ENCODE data around the gene ELK1.
"Not testable (repeated sequence)": the region's sequence is repeated elsewhere in the genome, so short reads cannot be mapped to it uniquely, and the experiment has no call there.

Gene ELK1

DNA sequence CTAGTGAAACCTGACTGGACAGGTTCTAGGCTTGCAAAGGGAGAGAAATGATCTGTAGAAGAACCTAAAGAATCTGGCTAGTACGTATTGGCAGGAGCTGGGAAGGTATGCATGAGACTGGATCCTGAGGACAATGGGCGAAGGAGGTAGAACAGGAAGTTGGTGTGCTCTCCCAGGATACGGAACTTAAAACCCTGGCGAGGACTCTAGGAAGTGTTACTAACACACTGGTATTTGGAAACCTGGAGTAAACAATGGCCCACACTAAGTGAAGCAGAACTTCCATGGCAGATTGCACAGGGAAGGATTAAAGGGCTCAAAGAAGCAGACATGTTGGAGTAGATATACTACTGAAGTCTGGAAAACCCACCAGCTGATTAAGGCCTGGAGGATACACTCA, 39.9 kb downstream of the ELK1 start:
- no peak for DNase-seq

DNA sequence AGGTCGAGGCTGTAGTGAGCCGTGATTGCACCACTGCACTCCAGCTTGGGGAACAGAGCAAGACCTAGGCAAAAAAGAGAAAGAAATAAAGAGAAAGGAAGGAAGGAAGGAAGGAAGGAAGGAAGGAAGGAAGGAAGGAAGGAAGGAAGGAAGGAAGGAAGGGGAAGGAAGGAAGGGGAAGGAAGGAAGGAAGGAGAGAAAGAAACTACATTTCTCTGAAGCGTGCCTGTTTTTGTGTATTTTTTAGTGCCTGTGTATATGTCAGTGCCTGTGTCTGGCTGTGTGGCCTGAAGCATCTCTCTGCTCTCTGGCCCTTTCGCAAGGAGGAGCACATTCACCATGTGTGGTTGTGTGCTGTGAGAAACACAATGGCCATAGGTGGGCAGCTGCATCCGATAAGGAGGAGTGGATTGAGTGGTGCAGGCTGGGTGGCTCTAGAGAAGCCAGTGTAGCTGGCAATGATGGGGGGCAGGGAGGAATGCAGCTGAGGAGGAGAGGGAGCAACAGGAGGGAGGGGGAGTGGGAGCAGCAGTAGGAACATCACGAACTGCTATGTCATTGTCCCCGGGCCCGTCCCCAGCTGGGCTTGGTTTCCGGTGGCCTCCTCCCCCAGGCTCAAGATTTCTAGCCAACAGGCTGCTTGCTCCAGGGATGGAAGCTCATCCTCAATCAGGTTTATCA, 42.1 kb downstream of the ELK1 start:
- no peak for DNase-seq

GRCh38 chrX:47607091-47607490, 43.3 kb downstream of the ELK1 start:
- no peak for DNase-seq

GRCh38 chrX:47605024-47605423, 45.3 kb downstream of the ELK1 start:
- no peak for DNase-seq

GRCh38 chrX:47603125-47603524, 47.2 kb downstream of the ELK1 start:
- DNase-seq: not testable (repeated sequence)

GRCh38 chrX:47597222-47597621, 53.1 kb downstream of the ELK1 start:
- no peak for DNase-seq

DNA sequence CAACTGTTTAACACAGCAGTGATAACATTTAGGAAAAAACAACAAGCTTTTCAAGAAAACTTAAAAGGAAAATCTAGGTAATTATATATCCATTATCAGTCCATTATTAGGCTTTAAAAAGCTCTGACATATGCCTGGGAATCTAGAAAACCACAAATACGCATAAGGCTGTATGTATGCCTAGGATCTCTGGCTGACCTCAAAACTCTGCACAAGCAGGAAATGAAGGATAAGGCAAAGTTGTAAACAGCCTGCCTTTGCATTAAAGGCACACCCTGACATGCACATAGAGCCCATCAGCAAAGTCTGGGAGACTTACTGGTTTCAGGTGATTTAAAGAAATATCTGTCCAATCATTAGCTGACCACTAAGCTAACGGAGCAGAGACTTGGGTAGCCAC, 54.1 kb downstream of the ELK1 start:
- DNase-seq: no peak

DNA sequence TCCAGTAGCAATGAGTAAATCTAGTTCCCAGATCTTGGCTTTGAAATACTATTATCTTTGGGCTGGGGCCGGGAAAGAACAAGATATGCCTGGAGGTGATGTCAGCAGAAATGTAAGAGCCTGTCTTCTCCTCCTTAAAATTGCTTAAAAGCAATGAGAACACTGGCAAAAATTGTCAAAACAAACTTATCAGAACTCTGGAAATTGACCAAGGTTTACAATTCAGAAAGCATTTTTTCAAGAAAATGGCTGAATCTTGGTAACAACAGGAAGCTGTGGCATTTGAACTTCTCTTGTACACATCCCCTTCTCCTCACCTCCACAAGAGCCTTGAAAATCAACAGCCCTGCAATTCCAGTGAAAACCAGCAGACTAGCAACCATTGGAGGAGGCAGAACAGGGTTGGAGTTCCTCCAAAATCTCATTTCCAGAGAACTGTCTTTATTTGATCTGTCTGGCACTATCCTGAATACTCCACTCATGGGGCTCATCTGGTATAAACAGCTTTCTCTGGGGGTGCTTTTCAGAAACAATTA, 54.6 kb downstream of the ELK1 start:
- no peak for DNase-seq

DNA sequence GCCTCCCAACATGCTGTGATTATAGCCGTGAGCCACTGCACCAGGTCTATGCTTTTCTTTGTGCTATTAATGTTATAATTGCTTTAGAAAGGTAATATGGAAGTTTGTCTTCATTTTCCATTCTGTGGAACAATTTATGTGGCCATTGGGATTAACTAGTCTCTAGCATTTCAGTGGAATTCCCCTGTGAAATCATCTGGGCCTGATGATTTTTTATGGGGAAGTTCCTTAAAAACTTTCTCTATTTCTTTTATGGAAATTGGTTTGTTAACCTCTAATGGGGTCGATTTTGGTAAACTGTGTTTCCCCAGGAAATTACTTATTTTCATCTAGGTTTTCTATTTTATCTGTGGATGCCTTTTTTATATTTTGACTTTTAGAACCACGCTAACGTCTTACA, 56.8 kb downstream of the ELK1 start:
- no peak for DNase-seq

- no peak for DNase-seq
Observed at GRCh38 chrX:47590984-47591383, 59.4 kb downstream of the ELK1 start.

DNA sequence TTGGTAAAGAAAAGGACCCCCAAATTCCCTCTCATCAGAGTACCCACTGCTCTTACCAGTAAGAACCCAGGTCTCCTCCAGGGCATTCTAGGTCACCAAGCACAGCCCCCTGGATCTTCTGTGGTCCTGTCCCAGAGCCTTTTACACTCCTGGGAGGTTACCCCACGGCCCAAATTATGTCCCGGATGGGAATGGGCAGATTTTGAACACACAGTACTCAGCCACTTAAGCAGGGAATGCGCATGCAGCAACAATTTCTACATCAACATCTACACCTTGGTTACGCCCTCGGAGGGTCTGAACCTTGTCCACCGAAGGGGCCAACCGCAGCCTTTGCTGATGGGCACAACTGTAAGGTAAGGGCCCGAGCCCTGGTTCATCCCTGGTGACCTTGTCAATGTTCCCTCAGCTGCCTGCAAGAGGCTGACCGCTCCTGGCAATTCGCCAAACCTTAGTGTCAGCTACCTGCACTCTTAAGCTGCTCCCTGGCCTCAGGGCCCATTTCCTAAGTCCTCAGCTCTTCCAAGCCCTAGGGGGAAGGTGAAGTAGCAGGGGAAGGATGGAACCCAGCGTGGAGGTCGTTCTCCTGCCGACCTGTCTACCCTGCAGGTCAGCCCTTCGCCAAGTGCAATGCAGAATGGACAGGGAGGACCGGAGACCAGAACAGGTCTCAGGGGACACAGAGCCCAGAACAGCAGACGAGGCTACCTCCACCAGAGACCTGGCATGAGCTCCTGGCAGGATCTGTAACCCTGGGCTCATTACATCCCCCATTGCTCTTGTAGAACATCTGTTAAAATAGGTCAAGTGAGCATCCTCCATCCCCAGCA, 62.2 kb downstream of the ELK1 start:
- no peak for DNase-seq

DNA sequence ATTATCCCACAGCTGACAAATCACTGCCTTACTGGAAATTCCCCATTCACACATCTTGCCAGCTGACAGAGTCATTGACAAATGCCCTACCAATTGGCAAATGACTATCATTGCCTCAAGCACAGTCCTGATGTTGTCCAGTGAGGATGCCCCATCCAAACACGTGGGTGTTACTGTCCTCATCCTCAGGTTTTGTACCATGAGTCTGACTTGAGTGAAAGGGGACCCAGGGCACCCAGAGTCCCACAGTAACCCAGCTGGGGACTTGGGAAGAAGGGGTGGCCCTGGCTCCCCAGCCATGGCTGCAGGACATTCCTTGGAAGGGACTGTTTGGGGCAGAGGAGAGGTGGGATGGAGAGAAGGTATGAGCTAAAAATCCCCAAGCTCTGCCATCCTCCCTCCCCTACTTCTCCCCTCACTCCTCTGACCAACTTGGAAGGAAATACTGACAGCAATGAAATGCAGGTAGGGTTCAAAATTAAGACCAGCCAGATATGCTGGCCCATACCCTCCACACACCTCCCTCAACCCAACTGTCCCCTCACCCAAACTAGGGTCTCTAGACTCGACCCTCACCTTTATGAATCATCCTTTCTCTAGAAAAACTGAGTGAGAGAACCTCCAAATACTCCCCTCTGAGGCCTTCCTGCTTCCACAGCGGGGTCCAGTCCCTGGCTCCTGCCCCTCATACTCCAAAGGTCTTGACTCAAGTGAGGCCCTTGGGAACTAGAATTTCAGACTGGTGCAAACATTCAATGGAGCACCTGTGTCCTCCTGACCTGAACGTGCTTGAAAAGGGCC, 63.1 kb downstream of the ELK1 start:
- no peak for DNase-seq

DNA sequence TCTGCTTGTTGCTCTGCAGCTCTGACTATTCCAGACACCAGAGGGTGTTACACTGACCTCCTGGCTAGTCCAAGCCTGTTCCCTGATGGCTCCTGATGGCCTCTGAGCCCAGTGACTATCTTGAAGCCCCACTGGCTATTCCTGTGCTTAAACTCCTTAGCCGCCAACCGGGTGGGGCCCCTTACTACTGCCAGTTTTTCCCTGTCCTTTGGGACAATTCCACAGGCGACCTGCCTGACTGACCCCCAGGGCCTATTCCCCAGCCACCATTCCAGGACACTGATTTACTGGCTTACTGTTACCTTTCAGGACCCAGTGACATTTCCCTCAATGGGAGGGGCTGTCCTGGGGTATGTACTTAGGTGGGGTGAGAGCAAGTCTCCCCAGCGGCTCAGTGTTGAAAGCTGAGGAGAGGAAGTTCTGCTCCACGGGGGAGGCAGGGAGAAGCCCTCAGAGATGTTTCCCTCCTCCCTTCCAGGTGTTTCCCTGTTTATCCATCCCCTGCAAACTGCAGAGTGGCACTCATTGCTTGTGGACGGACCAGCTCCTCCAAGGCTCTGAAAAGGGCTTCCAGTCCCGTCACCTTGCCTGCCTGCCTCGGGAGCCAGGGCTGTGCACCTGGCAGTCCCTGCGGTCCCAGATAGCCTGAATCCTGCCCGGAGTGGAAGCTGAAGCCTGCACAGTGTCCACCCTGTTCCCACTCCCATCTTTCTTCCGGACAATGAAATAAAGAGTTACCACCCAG, 64.1 kb downstream of the ELK1 start:
- no peak for DNase-seq

Data from NCI-H345 (cell line).